K562 (cell line): ENCODE results near the gene KCNK16. TPM values are rescaled to one million over a fixed set of nuclear protein-coding genes. Genes with fewer than 3 reads are reported as not detected.

Experiments
- KLF16 ChIP-seq: IDR thresholded peaks from 2 replicates; pipeline ENCODE4 v1.6.1; 2016; ENCODE audit warnings: antibody characterized with exemption
- PRPF4 ChIP-seq: fragments of 200-400 bp; formaldehyde crosslinking; IDR thresholded peaks from one replicate; pipeline ENCODE4 v1.6.1; 2017; ENCODE audit warnings: low read length, low read depth, mild to moderate bottlenecking; ENCODE audit not compliant: insufficient read depth, poor library complexity, severe bottlenecking
- TCF7 ChIP-seq: sonication (generic); IDR thresholded peaks from 2 replicates; pipeline ENCODE4 v1.6.1; 2016; ENCODE audit warnings: antibody characterized with exemption, borderline replicate concordance
- polyA plus RNA-seq, 8 experiments: library from polyadenylated mRNA; depleted of rRNA in 4 of 8; stranded (reverse) in 5 of 8; unstranded in 3 of 8; fragments of >200 nt; fragmentation: Nextera tagmentation in 2 of 8; fragmentation: Illumina TruSeq in 1 of 8; extraction: Ambion mirVana in 2 of 8; extraction: Trizol in 1 of 8; gene quantifications; 2 replicates each; pipeline versions ENCODE4 v1.2.1 to v1.2.3, GENCODE V29; 2011 to 2014; ENCODE audit warnings: inconsistent platforms in 1 of 8, missing spikeins in 1 of 8
- total RNA-seq, 7 experiments: library from RNA; depleted of rRNA in 6 of 7; stranded (reverse); fragments of >200 nt in 6 of 7; fragmentation: Illumina TruSeq in 2 of 7; extraction: Trizol in 2 of 7; gene quantifications; 2 replicates each; pipeline versions ENCODE4 v1.2.1 to v1.2.3, GENCODE V29; 2011 to 2021; ENCODE audit warnings: low replicate concordance in 1 of 7
- TF ChIP-seq, protein P1 (sequence below): fragments of 250-450 bp; sonication (Bioruptor Pico); IDR thresholded peaks from 2 replicates; pipeline ENCODE4 v1.4.0; 2020
- TF ChIP-seq, protein P2 (sequence below): fragments of 450-650 bp; IDR thresholded peaks from 2 replicates; pipeline ENCODE4 v1.6.1; 2016; ENCODE audit warnings: missing biosample characterization, missing genetic modification characterization
- TF ChIP-seq, protein P3 (sequence below): IDR thresholded peaks from 2 replicates; pipeline ENCODE4 v1.6.1; 2012; ENCODE audit warnings: low read depth, low read length, improper control_type of control experiment, borderline replicate concordance

Gene KCNK16
- total and polyA plus RNA-seq, 9 of the 15 experiments (the other 6 are each of a cell fraction or from before 2014, with no cell fraction given), result not detected

DNA sequence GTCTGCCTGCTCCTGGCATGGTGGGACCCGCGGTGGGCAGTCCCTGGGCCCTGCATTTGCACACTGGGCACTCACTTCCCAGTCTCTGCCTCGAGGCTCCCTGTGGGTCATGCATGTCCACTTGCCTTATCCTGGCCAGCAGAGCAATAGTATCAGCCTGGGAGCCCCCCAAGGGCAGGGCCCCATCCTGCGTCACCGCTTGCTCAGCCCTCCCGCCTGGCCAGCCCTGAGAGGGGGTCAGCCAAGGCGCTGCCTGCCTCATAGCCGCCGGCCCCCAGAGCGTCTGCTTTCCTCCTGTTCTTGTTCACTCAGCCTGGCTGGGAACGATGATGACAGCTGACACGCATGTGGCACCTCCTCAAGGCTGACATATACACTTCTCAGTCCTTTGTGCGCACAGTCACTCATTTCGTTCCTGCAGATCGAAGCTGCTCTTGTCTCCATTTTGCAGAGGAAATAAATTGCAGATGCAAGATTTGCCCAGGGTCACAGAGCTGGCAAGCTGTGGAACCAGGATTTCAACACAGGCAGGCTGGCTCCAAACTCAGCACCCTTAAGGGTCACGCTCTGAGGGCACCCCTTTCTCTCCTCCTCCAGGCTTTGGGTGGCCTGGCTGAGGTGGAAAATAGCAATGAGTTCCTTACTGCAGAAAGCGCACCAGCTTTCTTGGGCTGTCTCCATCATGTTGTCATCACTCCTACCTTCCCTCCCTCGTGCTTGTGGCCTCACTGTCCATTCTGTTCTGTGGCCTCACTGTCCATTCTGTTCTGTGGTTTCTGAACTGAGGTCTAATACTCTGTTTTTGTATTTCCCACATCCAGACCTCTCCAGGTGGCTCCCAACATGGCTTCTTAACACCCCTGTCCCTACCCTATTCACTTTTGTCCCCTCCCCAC lies 25.5 kb downstream of the KCNK16 start (continued):
- TF ChIP-seq, protein P1, sequence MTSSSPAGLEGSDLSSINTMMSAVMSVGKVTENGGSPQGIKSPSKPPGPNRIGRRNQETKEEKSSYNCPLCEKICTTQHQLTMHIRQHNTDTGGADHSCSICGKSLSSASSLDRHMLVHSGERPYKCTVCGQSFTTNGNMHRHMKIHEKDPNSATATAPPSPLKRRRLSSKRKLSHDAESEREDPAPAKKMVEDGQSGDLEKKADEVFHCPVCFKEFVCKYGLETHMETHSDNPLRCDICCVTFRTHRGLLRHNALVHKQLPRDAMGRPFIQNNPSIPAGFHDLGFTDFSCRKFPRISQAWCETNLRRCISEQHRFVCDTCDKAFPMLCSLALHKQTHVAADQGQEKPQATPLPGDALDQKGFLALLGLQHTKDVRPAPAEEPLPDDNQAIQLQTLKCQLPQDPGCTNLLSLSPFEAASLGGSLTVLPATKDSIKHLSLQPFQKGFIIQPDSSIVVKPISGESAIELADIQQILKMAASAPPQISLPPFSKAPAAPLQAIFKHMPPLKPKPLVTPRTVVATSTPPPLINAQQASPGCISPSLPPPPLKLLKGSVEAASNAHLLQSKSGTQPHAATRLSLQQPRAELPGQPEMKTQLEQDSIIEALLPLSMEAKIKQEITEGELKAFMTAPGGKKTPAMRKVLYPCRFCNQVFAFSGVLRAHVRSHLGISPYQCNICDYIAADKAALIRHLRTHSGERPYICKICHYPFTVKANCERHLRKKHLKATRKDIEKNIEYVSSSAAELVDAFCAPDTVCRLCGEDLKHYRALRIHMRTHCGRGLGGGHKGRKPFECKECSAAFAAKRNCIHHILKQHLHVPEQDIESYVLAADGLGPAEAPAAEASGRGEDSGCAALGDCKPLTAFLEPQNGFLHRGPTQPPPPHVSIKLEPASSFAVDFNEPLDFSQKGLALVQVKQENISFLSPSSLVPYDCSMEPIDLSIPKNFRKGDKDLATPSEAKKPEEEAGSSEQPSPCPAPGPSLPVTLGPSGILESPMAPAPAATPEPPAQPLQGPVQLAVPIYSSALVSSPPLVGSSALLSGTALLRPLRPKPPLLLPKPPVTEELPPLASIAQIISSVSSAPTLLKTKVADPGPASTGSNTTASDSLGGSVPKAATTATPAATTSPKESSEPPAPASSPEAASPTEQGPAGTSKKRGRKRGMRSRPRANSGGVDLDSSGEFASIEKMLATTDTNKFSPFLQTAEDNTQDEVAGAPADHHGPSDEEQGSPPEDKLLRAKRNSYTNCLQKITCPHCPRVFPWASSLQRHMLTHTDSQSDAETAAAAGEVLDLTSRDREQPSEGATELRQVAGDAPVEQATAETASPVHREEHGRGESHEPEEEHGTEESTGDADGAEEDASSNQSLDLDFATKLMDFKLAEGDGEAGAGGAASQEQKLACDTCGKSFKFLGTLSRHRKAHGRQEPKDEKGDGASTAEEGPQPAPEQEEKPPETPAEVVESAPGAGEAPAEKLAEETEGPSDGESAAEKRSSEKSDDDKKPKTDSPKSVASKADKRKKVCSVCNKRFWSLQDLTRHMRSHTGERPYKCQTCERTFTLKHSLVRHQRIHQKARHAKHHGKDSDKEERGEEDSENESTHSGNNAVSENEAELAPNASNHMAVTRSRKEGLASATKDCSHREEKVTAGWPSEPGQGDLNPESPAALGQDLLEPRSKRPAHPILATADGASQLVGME (CRISPR knock-in tag), result no peak
- no peak for TF ChIP-seq TCF7
- no peak for TF ChIP-seq KLF16
- TF ChIP-seq, protein P2, sequence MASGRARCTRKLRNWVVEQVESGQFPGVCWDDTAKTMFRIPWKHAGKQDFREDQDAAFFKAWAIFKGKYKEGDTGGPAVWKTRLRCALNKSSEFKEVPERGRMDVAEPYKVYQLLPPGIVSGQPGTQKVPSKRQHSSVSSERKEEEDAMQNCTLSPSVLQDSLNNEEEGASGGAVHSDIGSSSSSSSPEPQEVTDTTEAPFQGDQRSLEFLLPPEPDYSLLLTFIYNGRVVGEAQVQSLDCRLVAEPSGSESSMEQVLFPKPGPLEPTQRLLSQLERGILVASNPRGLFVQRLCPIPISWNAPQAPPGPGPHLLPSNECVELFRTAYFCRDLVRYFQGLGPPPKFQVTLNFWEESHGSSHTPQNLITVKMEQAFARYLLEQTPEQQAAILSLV (tag), result no peak
- TF ChIP-seq PRPF4, result no peak
- TF ChIP-seq, protein P3, sequence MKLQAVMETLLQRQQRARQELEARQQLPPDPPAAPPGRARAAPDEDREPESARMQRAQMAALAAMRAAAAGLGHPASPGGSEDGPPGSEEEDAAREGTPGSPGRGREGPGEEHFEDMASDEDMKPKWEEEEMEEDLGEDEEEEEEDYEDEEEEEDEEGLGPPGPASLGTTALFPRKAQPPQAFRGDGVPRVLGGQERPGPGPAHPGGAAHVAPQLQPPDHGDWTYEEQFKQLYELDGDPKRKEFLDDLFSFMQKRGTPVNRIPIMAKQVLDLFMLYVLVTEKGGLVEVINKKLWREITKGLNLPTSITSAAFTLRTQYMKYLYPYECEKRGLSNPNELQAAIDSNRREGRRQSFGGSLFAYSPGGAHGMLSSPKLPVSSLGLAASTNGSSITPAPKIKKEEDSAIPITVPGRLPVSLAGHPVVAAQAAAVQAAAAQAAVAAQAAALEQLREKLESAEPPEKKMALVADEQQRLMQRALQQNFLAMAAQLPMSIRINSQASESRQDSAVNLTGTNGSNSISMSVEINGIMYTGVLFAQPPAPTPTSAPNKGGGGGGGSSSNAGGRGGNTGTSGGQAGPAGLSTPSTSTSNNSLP, result no peak
